GM12878 (cell line): ENCODE data around the gene PDE11A. TPM values are rescaled to one million over a fixed set of nuclear protein-coding genes. Genes with fewer than 3 reads are reported as not detected.

Experiments
- ATAC-seq: fragments of 200-7000 bp; cut with Tn5 transposase; 3 replicates; pipeline ENCODE4 v1.9.1; 2020; ENCODE audit warnings: mild to moderate bottlenecking, moderate library complexity
- BruUV-seq: library from RNA; stranded (reverse); fragments of 400-500 nt; replicated peaks from 2 replicates; lab custom pipeline; 2021; lab: Mats Ljungman, UMichigan
- CTCF ChIA-PET: fragments of 300-600 bp; sonication (Branson Sonifier 250); formaldehyde crosslinking; extraction: SDS; loops from one replicate; lab custom pipeline; 2021; ENCODE audit warnings: inconsistent platforms; lab: Yijun Ruan, JAX
- POLR2A ChIA-PET: fragments of 350-600 bp; formaldehyde crosslinking; extraction: SDS; loops from one replicate; lab custom pipeline; 2021; ENCODE audit warnings: inconsistent platforms; lab: Charles Lee
- RAD21 ChIA-PET: fragments of 300-600 bp; sonication (Branson Sonifier 250); formaldehyde crosslinking; loops from one replicate; lab custom pipeline; 2023; ENCODE audit warnings: antibody characterized with exemption; ENCODE audit not compliant: unreplicated experiment; lab: Charles Lee
- SMC1A ChIA-PET: fragments of 300-600 bp; sonication (Branson Sonifier 250); formaldehyde crosslinking; loops from one replicate; lab custom pipeline; 2023; ENCODE audit not compliant: unreplicated experiment, uncharacterized antibody; lab: Charles Lee
- DNase-seq: peaks from one replicate; pipeline ENCODE4 v3.0.0-alpha.2; 2011; ENCODE audit warnings: low read depth, low spot score
- FAIRE-seq: peaks from 3 replicates; lab custom pipeline; 2011; peaks lifted over from hg19 to GRCh38; lab: Jason Lieb, UNC
- H2AFZ ChIP-seq: 2 replicates; pipeline ENCODE4 v1.6.0; 2011; ENCODE audit warnings: low read depth, low read length, control low read depth; ENCODE audit not compliant: control insufficient read depth
- H3K27ac ChIP-seq: 2 replicates; pipeline ENCODE4 v1.5.1; 2011; ENCODE audit warnings: control low read depth; ENCODE audit not compliant: control insufficient read depth, insufficient read depth
- H3K27me3 ChIP-seq, 2 experiments: replicated peaks in 1 of 2; 2 replicates each; pipeline versions ENCODE4 v1.6.0 to v1.6.1; 2011; ENCODE audit warnings: low read length in 1 of 2; ENCODE audit not compliant: control insufficient read depth in 2 of 2, insufficient read depth in 2 of 2
- H3K36me3 ChIP-seq, 2 experiments: 2 replicates each; pipeline ENCODE4 v1.5.1; 2011; ENCODE audit warnings: low read length in 1 of 2; ENCODE audit not compliant: control insufficient read depth in 2 of 2, insufficient read depth in 2 of 2
- H3K4me1 ChIP-seq: 2 replicates; pipeline ENCODE4 v1.6.1; 2011; ENCODE audit warnings: mild to moderate bottlenecking, low read length, moderate library complexity, mixed read lengths; ENCODE audit not compliant: control insufficient read depth, insufficient read depth
- H3K4me2 ChIP-seq: 2 replicates; pipeline ENCODE4 v1.6.0; 2011; ENCODE audit warnings: control low read depth; ENCODE audit not compliant: control insufficient read depth, insufficient read depth
- H3K4me3 ChIP-seq: fragments of 200-600 bp; sonication (generic); 2 replicates; pipeline ENCODE4 v1.5.1; 2016
- H3K79me2 ChIP-seq: 2 replicates; pipeline ENCODE4 v1.6.0; 2011; ENCODE audit warnings: low read length; ENCODE audit not compliant: control insufficient read depth, insufficient read depth
- H3K9ac ChIP-seq: 2 replicates; pipeline ENCODE4 v1.8.0; 2011; ENCODE audit warnings: low read length, control low read depth, mixed read lengths; ENCODE audit not compliant: control insufficient read depth, insufficient read depth
- H3K9me3 ChIP-seq: replicated peaks from 3 replicates; pipeline ENCODE4 v1.5.1; 2011; ENCODE audit warnings: mild to moderate bottlenecking, low read length; ENCODE audit not compliant: control insufficient read depth, insufficient read depth
- H4K20me1 ChIP-seq: 2 replicates; pipeline ENCODE4 v1.6.0; 2011; ENCODE audit not compliant: control insufficient read depth, insufficient read depth
- BCLAF1 ChIP-seq: fragments of 450-650 bp; IDR thresholded peaks from 2 replicates; pipeline ENCODE4 v1.6.1; 2017; ENCODE audit warnings: antibody characterized with exemption, mild to moderate bottlenecking, moderate library complexity
- BMI1 ChIP-seq: fragments of 450-650 bp; IDR thresholded peaks from 2 replicates; pipeline ENCODE4 v1.6.1; 2016; ENCODE audit warnings: mild to moderate bottlenecking, moderate library complexity, borderline replicate concordance
- DPF2 ChIP-seq: fragments of 450-650 bp; IDR thresholded peaks from 2 replicates; pipeline ENCODE4 v1.6.1; 2017; ENCODE audit warnings: mild to moderate bottlenecking
- IRF4 ChIP-seq: IDR thresholded peaks from 2 replicates; pipeline ENCODE4 v1.6.1; 2011; ENCODE audit warnings: low read depth, low read length
- IRF5 ChIP-seq: fragments of 450-650 bp; IDR thresholded peaks from 2 replicates; pipeline ENCODE4 v1.6.1; 2017; ENCODE audit warnings: borderline replicate concordance
- MYB ChIP-seq: fragments of 150-350 bp; IDR thresholded peaks from 2 replicates; pipeline ENCODE4 v1.6.1; 2014; ENCODE audit warnings: mild to moderate bottlenecking, low read depth, low read length, borderline replicate concordance
- NFYA ChIP-seq: IDR thresholded peaks from 2 replicates; pipeline ENCODE4 v1.6.1; 2011; ENCODE audit warnings: low read depth, mild to moderate bottlenecking, low read length, improper control_type of control experiment, borderline replicate concordance
- PBX3 ChIP-seq: IDR thresholded peaks from 2 replicates; pipeline ENCODE4 v1.6.1; 2011; ENCODE audit warnings: mild to moderate bottlenecking, low read depth, low read length, moderate library complexity; ENCODE audit not compliant: insufficient replicate concordance
- SIX5 ChIP-seq: IDR thresholded peaks from 2 replicates; pipeline ENCODE4 v1.6.1; 2011; ENCODE audit warnings: mild to moderate bottlenecking, low read depth, low read length, moderate library complexity; ENCODE audit not compliant: severe bottlenecking
- STAT3 ChIP-seq: IDR thresholded peaks from 2 replicates; pipeline ENCODE4 v1.6.1; 2011; ENCODE audit warnings: low read depth, low read length, improper control_type of control experiment
- TCF3 ChIP-seq: IDR thresholded peaks from 2 replicates; pipeline ENCODE4 v1.6.1; 2012; ENCODE audit warnings: low read depth, mild to moderate bottlenecking, low read length, borderline replicate concordance; ENCODE audit not compliant: insufficient read depth
- ZNF622 ChIP-seq: fragments of 450-650 bp; IDR thresholded peaks from 2 replicates; pipeline ENCODE4 v1.6.1; 2017; ENCODE audit warnings: mild to moderate bottlenecking, inconsistent platforms
- WGBS: methylation state at CpG from one replicate; pipeline ENCODE4 v1.1.6; 2016; ENCODE audit warnings: low lambda C conversion rate; ENCODE audit not compliant: insufficient replicate concordance, insufficient coverage; ENCODE audit errors: missing lambda C conversion rate; 5-methylcytosine and 5-hydroxymethylcytosine counted together
- in situ Hi-C: fragments of 300-500 bp; cut with MboI; formaldehyde crosslinking; loops from 9 replicates; pipeline ENCODE4 v1.14.3; 2018; ENCODE audit warnings: mixed read lengths
- intact Hi-C: fragments of 100-400 bp; cut with micrococcal nuclease; formaldehyde crosslinking; loops from one replicate; pipeline ENCODE4 v1.14.2; 2022; ENCODE audit not compliant: unreplicated experiment
- polyA plus RNA-seq, 11 experiments: library from polyadenylated mRNA; depleted of rRNA in 4 of 11; unstranded in 6 of 11; stranded (reverse) in 5 of 11; fragments of >200 nt; fragmentation: Nextera tagmentation in 4 of 11; fragmentation: Illumina TruSeq in 1 of 11; extraction: Ambion mirVana in 4 of 11; extraction: Trizol in 1 of 11; gene quantifications; 1 replicate in 1 of 11; 2 replicates in 10 of 11; pipeline versions ENCODE4 v1.2.1 to v1.2.3, GENCODE V29; 2011 to 2016; ENCODE audit warnings: inconsistent platforms in 2 of 11, missing spikeins in 2 of 11, low read depth in 1 of 11
- total RNA-seq, 4 experiments: library from RNA; depleted of rRNA in 3 of 4; stranded (reverse); fragments of >200 nt in 3 of 4; fragmentation: Illumina TruSeq in 1 of 4; extraction: Trizol in 1 of 4; gene quantifications; 2 replicates each; pipeline versions ENCODE4 v1.2.1 to v1.2.3, GENCODE V29; 2013 to 2021

Gene PDE11A
- total and polyA plus RNA-seq, 10 of the 15 experiments (the other 5 are each of a cell fraction or from before 2014, with no cell fraction given): 0.01 to 0.17 (median 0.06) TPM; not detected in 5

DNA sequence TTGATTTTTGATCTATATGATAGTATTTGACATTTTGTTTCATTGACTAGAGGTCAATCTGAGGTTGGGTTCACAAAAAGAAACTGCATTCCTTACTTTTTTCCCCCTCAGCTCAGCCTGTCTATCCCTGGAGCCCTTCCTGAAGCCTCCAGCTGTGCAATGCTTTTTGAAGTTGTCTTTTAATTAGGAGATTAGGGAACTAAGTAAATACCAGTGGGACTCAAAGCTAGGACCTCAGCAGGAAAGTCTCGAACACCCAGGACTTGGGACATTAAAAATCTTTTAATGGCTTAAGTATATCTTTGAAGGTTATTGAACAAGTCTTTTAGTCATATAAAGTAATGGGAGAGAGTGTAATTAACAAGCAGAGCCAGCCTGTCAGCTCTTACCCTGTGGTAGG lies 220.2 kb downstream of the PDE11A start (continued):
- no peak for TF ChIP-seq PBX3
- TF ChIP-seq, all 136 proteins: peak for 0

DNA sequence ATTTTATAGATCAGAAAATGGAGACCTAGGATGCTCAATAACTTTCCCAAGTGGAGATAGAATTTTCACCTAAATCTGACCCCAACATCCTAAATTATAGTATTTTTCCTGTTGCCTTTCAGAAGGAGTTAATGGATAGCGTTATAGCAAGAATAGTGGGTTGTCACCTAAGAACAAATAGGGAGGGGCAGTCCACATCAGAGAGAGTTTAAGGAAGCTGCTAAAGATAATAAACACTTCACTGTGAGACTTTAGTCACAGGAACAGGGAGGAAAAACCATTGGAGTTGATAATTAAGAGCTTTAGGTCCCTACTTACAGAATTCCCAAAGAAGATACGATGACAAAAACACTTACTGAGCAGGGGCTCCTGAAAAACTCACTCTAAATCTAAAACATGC lies 229.4 kb downstream of the PDE11A start:
- H3K4me3 ChIP-seq: no peak overlapping the region
- in situ Hi-C loops: no loop called here
- POLR2A ChIA-PET: no interaction called here
- no peak overlapping the region for H3K27ac ChIP-seq
- H3K4me1 ChIP-seq: no peaks in the 10 kb centered on the region
- H3K9me3 ChIP-seq: no peaks in the 10 kb centered on the region
- ATAC-seq (no peak), DNase-seq (no peak), FAIRE-seq (no peak)
- CTCF ChIA-PET: no interaction called here
- no peak overlapping the region for H3K9ac ChIP-seq
- H3K36me3 ChIP-seq: no peaks in the 10 kb centered on the region
- no TSS peak for BruUV-seq
- H2AFZ ChIP-seq: no peak overlapping the region
- no peaks in the 10 kb centered on the region for H3K27me3 ChIP-seq
- SMC1A ChIA-PET: no interaction called here
- TF ChIP-seq IRF4 (no peak), NFYA (no peak), MYB (no peak), ZNF622 (no peak)
- intact Hi-C loops: no loop called here
- no peaks in the 10 kb centered on the region for H3K79me2 ChIP-seq
- no peak overlapping the region for H3K4me2 ChIP-seq
- WGBS: 15% methylated on average over 2 of the region's 2 CpGs
- RAD21 ChIA-PET: no interaction called here
- no peaks in the 10 kb centered on the region for H4K20me1 ChIP-seq

- SMC1A ChIA-PET: no interaction called here
- Histone ChIP-seq H4K20me1 (no peaks in the 10 kb centered on the region), H3K4me3 (no peak overlapping the region), H3K79me2 (no peaks in the 10 kb centered on the region), H3K9me3 (no peaks in the 10 kb centered on the region), H2AFZ (no peak overlapping the region), H3K27me3 (no peaks in the 10 kb centered on the region), H3K27ac (no peak overlapping the region), H3K4me2 (no peak overlapping the region), H3K9ac (no peak overlapping the region), H3K36me3 (no peaks in the 10 kb centered on the region), H3K4me1 (no peaks in the 10 kb centered on the region)
- no TSS peak for BruUV-seq
- POLR2A ChIA-PET: no interaction called here
- intact Hi-C loops: no loop called here
- in situ Hi-C loops: no loop called here
- RAD21 ChIA-PET: no interaction called here
- no peak for FAIRE-seq
- WGBS: 2% methylated on average over 3 of the region's 3 CpGs
- DNase-seq: no peak
- CTCF ChIA-PET: no interaction called here
- ATAC-seq: no peak
- no peak for TF ChIP-seq BMI1
- no peak for TF ChIP-seq DPF2
- no peak for TF ChIP-seq TCF3
- no peak for TF ChIP-seq SIX5
- TF ChIP-seq STAT3: no peak
- no peak for TF ChIP-seq IRF5
- TF ChIP-seq BCLAF1: no peak
Observed at GRCh38 chr2:177842243-177842642, 230.3 kb downstream of the PDE11A start.
